ENCODE data around the gene CCDC9B.

CCDC9B gene

DNA sequence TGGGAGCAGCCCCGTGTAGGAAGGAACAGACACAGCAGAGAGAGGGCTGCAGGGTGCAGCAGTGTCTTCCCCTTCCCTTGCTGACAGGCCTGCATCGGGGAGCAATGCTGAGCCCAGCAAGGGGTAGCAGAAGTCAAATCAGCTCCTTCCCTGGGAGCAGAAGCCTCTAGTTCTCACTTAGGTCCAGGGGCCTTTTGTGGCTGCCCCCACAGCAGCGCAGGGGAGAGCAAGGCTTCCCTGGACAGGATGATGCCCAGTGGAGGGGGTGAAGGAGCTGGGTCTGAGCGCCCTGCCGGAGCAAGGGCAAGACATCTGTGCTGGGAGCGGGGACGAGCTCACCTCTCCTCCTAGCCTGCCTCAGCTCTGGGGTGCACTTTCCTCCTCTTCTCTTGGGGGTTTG, 33.8 kb downstream of the CCDC9B start:
- Mint-ChIP-seq H3K27me3 (no peaks in the 10 kb centered on the region), H3K27ac (peak overlapping the region; percentile 25), H3K36me3 (peaks cover 16% of the 10 kb centered on the region), H3K4me3 (peak overlapping the region; percentile 94), H3K9me3 (no peaks in the 10 kb centered on the region), H3K4me1 (peaks cover 30% of the 10 kb centered on the region)
- ATAC-seq (ENCODE audit: low read depth) (no peak), DNase-seq (ENCODE audit: low spot score in 2 of 2) (no peak)

DNA sequence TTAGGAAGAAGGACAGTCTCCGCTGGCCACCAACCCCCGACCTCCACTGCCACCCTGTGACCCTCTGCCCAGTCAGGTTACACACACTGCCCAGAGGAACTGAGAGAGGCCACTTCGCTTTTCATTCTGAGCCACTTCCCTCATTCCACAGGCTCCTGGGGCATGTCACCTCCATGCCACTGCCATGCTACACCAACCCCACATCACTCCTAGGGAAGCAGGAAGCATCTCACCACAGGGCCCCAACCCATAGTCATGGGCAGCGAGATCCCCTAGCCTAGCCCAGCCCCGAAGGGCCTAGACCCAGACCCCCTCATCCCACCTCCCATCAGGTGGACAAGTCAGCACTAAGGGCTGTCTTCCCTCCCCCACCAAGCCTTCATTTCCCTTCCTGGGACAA, 34.4 kb downstream of the CCDC9B start:
- Mint-ChIP-seq H3K27me3 (no peaks in the 10 kb centered on the region), H3K27ac (peak overlapping the region; percentile 25), H3K4me3 (peak overlapping the region; percentile 94), H3K4me1 (peaks cover 30% of the 10 kb centered on the region), H3K9me3 (no peaks in the 10 kb centered on the region), H3K36me3 (peaks cover 21% of the 10 kb centered on the region)
- DNase-seq (ENCODE audit: low spot score in 2 of 2) (no peak), ATAC-seq (ENCODE audit: low read depth) (no peak)

DNA sequence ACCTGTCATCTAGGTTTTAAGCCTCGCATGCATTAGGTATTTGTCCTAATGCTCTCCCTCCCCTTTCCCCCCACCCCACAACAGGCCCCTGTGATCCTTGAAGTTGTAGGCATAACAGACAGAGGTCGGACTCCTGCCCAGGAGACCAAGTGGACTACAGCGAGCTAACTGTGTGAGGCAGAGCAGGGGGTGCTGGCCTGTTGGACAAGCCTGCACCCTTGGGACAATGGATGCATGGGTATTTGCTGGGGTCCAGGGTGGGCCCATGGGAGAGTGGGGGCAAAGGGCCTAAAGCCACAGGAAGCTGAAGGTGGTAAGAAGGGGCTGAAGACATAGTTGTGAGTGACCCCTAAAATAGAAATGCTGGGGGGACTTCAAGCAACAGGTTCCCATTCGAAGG, 35.5 kb downstream of the CCDC9B start:
- Mint-ChIP-seq H3K9me3 (no peaks in the 10 kb centered on the region), H3K4me1 (peaks cover 28% of the 10 kb centered on the region), H3K27me3 (no peaks in the 10 kb centered on the region), H3K36me3 (peaks cover 27% of the 10 kb centered on the region), H3K4me3 (no peak overlapping the region), H3K27ac (peak overlapping the region; percentile 25)
- no peak for ATAC-seq (ENCODE audit: low read depth)
- DNase-seq (ENCODE audit: low spot score in 2 of 2): no peak

DNA sequence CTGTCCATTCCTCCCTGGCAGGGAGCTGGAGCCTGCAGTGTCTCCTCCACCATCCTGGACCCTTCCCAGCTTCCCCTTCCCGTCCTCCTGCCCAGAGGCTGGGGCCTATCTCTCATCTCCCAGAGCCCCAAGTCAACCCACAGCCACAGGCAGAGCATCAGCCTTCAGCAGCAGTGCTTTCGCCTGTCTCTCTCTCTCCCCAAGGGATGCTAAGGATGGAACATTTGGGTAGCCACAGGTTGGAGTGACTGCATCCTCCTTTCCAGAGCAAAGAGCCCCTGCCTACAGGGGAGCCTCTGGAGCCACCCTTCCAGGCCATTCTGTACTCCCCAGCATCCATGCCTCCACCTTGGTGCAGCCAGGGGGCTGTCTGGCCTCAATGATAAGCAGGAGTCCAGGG, 37.2 kb downstream of the CCDC9B start:
- ATAC-seq (ENCODE audit: low read depth): no peak
- Mint-ChIP-seq H3K9me3 (peaks cover 2% of the 10 kb centered on the region), H3K4me1 (peaks cover 16% of the 10 kb centered on the region), H3K27ac (no peak overlapping the region), H3K27me3 (no peaks in the 10 kb centered on the region), H3K4me3 (no peak overlapping the region), H3K36me3 (peaks cover 39% of the 10 kb centered on the region)
- no peak for DNase-seq (ENCODE audit: low spot score in 2 of 2)

DNA sequence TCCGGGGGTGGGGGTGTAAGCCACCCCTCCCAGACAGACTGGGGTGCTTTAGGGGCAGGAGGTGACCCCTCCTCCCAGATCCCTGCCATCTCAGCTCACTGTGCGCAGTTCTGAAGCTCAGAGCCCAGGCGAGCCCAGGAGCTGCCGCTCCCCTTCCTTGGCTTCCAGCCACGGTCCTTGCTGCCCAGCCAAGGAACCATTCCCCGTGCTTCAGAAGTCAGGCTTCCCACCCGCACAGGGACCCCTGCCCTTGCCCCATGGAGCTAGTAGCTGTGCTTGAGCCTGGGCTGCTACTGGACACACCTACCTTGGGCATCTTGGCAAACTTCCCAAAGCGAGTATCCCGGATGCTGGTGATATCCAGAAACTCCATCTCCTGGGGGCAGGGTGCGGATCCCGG, 37.8 kb downstream of the CCDC9B start:
- Mint-ChIP-seq H3K4me1 (peaks cover 12% of the 10 kb centered on the region), H3K9me3 (peaks cover 2% of the 10 kb centered on the region), H3K27me3 (no peaks in the 10 kb centered on the region), H3K36me3 (peaks cover 39% of the 10 kb centered on the region), H3K27ac (no peak overlapping the region), H3K4me3 (no peak overlapping the region)
- no peak for DNase-seq (ENCODE audit: low spot score in 2 of 2)
- no peak for ATAC-seq (ENCODE audit: low read depth)

DNA sequence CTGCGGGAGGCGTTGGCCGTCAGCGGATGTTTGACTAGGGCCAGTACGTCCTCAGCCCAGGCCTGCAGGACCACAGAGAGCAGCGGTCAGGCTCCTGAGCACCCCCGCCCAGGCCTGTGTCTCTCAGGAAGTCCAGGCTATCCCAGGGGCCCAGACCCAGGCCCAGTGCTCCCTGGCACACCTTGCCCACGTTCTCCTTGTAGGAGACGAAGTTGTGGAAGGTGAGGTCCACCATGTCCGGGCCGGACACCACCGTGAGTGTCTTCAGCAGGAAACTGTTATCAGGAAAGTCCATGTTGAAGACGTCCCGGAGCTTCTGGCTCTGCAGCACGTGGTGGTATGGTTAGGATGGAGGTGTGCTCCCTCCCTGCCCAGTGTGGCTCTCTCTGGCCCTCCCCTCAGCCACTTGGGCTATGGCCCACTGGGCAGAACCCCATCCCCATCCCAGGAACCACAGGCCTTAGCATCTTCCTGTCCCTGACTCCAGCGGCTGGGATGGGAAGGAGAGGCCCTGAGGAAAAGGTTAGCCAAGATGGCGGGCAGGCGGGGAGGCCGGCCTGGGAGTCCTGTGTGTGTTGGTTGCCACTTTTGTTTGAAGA, 38.4 kb downstream of the CCDC9B start:
- no peak overlapping the region for H3K27ac Mint-ChIP-seq
- peaks cover 12% of the 10 kb centered on the region for H3K4me1 Mint-ChIP-seq
- peaks cover 43% of the 10 kb centered on the region for H3K36me3 Mint-ChIP-seq
- peaks cover 2% of the 10 kb centered on the region for H3K9me3 Mint-ChIP-seq
- H3K4me3 Mint-ChIP-seq: no peak overlapping the region
- H3K27me3 Mint-ChIP-seq: no peaks in the 10 kb centered on the region
- DNase-seq (ENCODE audit: low spot score in 2 of 2) (no peak), ATAC-seq (ENCODE audit: low read depth) (no peak)

DNA sequence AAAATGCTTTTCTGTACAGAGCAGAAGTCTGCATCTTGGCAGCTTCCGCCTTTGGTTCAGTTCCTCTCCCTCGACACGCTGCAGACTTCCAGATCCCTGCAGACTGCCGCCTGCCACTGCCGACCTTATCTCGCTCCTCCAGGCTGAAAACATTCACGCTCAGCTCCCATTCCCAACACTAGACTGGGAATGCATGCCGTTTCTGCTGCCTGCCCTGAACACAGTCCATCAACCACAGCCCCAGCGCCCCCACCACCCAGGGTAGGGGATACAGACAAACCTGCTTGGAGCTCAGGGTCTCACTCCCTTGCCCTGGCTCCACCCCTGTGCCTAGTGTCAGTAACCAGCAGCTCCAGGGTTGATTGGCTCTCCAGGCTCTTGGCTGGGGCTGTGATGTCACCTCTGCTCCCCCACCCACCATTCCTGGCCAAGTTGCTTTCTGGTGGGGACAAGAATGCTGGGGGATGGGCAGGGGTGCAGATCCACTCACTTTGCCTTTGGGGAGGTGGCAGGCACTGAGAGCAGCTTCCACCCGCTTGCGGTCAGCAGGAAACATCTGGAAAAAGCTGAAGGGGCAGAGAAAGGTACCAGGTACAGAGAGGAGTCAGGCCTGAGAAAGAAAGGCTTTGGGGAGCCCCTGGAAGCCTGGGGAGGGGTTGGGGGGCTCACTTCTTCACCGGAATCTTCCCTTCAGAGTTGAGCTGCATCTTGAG, 39.1 kb downstream of the CCDC9B start:
- peaks cover 43% of the 10 kb centered on the region for H3K36me3 Mint-ChIP-seq
- H3K27ac Mint-ChIP-seq: no peak overlapping the region
- H3K27me3 Mint-ChIP-seq: no peaks in the 10 kb centered on the region
- no peak overlapping the region for H3K4me3 Mint-ChIP-seq
- ATAC-seq (ENCODE audit: low read depth) (no peak), DNase-seq (ENCODE audit: low spot score in 2 of 2) (no peak)
- H3K4me1 Mint-ChIP-seq: peaks cover 11% of the 10 kb centered on the region
- H3K9me3 Mint-ChIP-seq: peaks cover 2% of the 10 kb centered on the region

DNA sequence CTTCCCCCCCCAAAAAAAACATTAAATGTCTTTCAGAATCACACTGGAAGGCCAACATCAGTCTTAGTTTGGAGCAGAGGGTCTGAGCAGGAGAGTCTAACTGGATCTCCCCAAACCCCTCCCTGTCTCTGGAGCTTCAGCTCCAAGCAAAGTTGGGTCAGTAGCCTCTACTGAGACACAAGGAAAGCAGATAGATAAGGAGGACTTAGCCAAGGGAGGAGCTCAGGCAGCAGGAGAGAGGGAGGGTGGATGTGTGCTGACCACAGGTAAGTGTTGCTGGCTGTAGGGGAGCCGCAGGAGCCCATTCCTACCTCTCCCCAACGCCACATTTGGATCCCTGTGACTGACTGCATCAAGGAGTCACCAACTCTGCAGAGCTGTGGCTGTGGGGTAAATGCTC, 40.0 kb downstream of the CCDC9B start:
- no peak overlapping the region for H3K27ac Mint-ChIP-seq
- DNase-seq (ENCODE audit: low spot score in 2 of 2): no peak
- H3K36me3 Mint-ChIP-seq: peaks cover 46% of the 10 kb centered on the region
- H3K4me3 Mint-ChIP-seq: no peak overlapping the region
- no peak for ATAC-seq (ENCODE audit: low read depth)
- H3K9me3 Mint-ChIP-seq: peaks cover 2% of the 10 kb centered on the region
- no peaks in the 10 kb centered on the region for H3K27me3 Mint-ChIP-seq
- peaks cover 7% of the 10 kb centered on the region for H3K4me1 Mint-ChIP-seq

DNA sequence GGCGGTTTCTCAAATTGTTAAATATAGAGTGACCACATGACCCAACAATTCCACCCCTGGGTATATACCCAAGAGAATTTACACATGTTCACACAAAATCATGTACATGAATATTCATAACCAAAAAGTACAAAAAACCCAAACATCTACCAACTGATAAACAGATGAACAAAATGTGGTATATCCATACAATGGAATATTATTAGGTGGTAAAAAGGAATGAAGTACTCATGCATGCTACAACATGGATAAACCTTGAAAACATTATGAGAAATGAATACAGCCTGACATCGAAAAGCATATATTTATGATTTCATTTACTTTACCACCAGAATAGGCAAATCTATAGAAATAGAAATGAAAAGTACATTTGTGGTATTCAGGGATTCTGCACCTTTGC, 40.4 kb downstream of the CCDC9B start:
- Mint-ChIP-seq H3K27me3 (no peaks in the 10 kb centered on the region), H3K4me1 (peaks cover 9% of the 10 kb centered on the region), H3K4me3 (no peak overlapping the region), H3K36me3 (peaks cover 46% of the 10 kb centered on the region), H3K9me3 (peaks cover 2% of the 10 kb centered on the region), H3K27ac (no peak overlapping the region)
- ATAC-seq (ENCODE audit: low read depth): no peak
- DNase-seq (ENCODE audit: low spot score in 2 of 2): no peak

DNA sequence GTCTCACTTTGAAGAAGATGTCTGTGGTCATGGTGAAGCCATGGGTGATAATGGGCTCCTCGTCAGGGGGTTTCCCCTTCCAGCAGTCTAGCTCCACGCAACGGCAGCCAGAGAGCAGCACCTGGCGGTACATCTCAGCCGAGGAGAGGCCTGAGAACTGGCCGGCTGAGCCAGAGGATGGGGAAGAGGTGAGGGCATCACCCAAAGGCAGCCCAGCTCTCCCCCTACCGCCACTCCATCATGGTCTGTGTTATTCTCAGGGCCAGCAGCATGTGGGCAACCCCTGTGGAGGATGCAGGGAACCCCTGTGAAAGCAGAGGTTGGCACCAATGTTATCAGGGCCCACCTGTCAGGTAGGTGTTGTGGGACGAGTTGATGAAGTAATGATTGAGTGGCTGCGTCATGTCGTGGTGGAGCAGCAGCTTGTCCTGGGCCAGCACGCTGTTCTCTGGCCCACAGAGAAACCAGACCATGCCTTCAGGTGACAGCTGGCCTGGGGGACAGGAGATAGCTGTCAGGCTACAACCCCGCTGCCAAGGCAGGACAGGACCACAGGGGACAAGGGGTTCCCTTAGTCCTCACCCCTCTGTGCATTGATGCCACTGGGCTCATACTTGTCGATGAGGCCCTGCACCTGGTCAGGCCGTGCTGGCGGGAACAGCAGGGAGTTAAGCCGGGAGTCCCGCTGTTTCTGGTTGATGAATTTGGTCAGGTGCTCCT, 42.4 kb downstream of the CCDC9B start:
- Mint-ChIP-seq H3K4me1 (peaks cover 6% of the 10 kb centered on the region), H3K36me3 (peaks cover 39% of the 10 kb centered on the region), H3K27ac (no peak overlapping the region), H3K4me3 (no peak overlapping the region), H3K27me3 (no peaks in the 10 kb centered on the region), H3K9me3 (peaks cover 2% of the 10 kb centered on the region)
- DNase-seq (ENCODE audit: low spot score in 2 of 2) (no peak), ATAC-seq (ENCODE audit: low read depth) (no peak)

DNA sequence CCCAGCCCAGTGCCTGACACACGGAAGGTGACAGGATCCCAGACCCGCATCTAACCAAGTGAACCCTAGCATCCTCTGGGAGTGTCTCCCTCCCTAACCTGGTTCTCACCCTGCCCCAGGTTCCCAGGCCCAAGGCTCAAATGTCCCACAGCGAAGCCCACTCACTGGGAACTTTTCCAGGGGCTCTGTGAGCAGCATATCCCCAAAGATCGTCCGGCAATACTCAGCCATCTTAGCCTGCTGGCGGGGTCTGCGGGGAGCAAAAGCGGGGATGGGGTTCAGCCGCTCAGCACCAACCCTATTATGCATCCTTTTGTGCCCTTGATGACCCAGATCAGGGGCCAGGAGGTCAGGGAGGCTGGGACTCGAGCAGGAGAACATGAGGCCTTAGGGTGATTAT, 43.4 kb downstream of the CCDC9B start:
- no peak overlapping the region for H3K4me3 Mint-ChIP-seq
- no peak overlapping the region for H3K27ac Mint-ChIP-seq
- peaks cover 2% of the 10 kb centered on the region for H3K9me3 Mint-ChIP-seq
- no peaks in the 10 kb centered on the region for H3K27me3 Mint-ChIP-seq
- H3K4me1 Mint-ChIP-seq: peaks cover 6% of the 10 kb centered on the region
- DNase-seq (ENCODE audit: low spot score in 2 of 2) (no peak), ATAC-seq (ENCODE audit: low read depth) (no peak)
- peaks cover 36% of the 10 kb centered on the region for H3K36me3 Mint-ChIP-seq

DNA sequence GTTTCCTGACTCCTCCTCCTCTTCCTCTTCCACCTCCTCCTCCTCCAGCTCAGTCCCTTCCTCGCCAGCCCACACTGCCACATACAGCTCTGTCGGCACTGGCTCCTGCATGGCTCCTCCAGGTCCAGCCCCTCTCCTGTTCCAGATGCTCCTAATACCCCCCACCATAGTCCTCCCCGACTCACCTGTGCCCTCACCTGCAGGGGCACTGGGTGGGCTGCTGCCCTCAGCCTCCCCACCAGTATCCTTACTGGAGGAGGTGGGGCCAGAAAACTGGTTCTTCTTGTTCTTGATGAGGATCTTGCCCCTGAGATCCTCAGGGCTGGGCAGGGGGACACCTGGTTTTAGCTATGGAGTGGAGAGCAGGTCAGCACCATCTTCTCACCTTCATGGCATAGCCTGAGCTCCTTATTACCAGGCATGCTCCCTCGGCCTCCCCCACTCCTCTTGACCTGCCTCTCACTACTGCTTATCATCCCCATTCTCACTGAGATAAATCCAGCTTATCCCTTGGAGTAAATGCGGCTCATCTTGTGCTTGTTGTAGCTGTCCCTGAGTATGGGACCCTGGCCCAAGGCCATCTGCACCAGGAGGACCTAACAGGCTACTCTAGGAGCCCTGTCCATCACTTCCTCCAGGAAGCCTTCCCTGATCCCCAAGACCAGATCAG, 44.0 kb downstream of the CCDC9B start:
- H3K36me3 Mint-ChIP-seq: peaks cover 32% of the 10 kb centered on the region
- no peak for ATAC-seq (ENCODE audit: low read depth)
- DNase-seq (ENCODE audit: low spot score in 2 of 2): no peak
- no peak overlapping the region for H3K4me3 Mint-ChIP-seq
- peaks cover 6% of the 10 kb centered on the region for H3K4me1 Mint-ChIP-seq
- H3K27ac Mint-ChIP-seq: no peak overlapping the region
- H3K27me3 Mint-ChIP-seq: no peaks in the 10 kb centered on the region
- peaks cover 2% of the 10 kb centered on the region for H3K9me3 Mint-ChIP-seq

DNA sequence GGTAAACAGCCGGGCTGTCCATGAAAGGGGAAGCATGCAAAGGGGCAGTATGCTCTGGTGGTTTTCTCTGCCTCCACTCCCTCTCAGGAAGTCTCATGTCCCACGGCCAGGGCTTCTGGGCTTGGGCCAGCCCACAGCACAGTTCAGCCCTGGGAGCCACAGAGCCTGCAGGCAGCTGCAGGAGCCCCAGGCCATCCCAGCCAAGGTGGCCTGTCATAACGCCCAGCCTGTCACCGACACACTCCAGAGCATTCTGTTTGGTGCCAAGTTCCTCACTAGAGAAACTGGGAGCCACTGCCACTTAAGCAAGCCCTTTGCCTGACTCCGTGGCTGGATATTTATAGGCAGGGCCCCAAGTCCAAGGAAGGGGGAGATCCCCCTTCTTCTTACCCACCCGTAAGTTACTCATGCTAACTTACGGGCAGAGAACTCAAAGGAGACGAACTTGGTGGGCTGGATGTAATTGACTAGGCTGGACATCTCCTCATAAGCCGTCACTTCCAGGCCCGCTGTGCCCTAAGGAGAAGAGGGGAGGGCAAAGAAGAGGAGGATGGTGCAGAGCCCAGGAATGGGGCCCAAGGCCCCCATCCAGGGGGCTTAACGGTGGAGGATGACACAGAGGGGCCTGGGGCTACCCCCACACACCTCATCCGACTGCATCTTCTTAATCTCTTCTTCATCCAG, 44.7 kb downstream of the CCDC9B start:
- H3K27ac Mint-ChIP-seq: no peak overlapping the region
- H3K9me3 Mint-ChIP-seq: peaks cover 2% of the 10 kb centered on the region
- DNase-seq (ENCODE audit: low spot score in 2 of 2): no peak
- no peaks in the 10 kb centered on the region for H3K27me3 Mint-ChIP-seq
- no peak for ATAC-seq (ENCODE audit: low read depth)
- H3K36me3 Mint-ChIP-seq: peaks cover 28% of the 10 kb centered on the region
- H3K4me1 Mint-ChIP-seq: peaks cover 6% of the 10 kb centered on the region
- H3K4me3 Mint-ChIP-seq: no peak overlapping the region

DNA sequence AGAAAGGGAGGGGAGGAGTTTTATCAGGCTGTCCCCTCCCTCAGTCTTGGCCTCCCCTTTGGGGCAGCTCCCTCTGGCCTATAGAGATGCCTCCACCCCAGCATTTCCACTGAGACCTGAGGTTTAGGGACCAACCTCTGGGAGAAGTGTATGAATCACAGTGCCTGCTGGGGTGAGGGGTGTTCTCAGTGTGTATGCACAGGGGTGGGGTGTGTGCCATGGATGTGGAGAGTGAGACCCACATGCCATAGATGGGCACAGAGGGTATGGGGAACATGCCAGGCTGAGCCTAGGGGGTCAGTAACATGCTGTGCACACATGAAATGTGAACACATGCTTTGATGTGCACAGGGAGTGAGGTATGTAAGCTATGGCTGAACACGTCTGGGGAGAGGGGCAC, 45.4 kb downstream of the CCDC9B start:
- DNase-seq (ENCODE audit: low spot score in 2 of 2) (no peak), ATAC-seq (ENCODE audit: low read depth) (no peak)
- H3K4me1 Mint-ChIP-seq: peaks cover 9% of the 10 kb centered on the region
- H3K9me3 Mint-ChIP-seq: peaks cover 2% of the 10 kb centered on the region
- H3K4me3 Mint-ChIP-seq: no peak overlapping the region
- H3K27ac Mint-ChIP-seq: no peak overlapping the region
- H3K36me3 Mint-ChIP-seq: peaks cover 23% of the 10 kb centered on the region
- no peaks in the 10 kb centered on the region for H3K27me3 Mint-ChIP-seq

All from memory B cell (primary cell).